SU-DHL-6 (cell line): ENCODE measurements around the gene IGSF22.

Source experiments
- CTCF ChIP-seq: fragments of 200-600 bp; sonication (generic); IDR thresholded peaks from one replicate; pipeline ENCODE4 v1.5.1; 2017; ENCODE audit warnings: antibody characterized with exemption, mild to moderate bottlenecking, low read length, moderate library complexity; ENCODE audit not compliant: insufficient read depth, poor library complexity, severe bottlenecking
- EZH2phosphoT487 ChIP-seq: fragments of 200-600 bp; sonication (generic), shearing (Covaris generic); conservative IDR thresholded peaks from 2 replicates; pipeline ENCODE4 v1.6.1; 2018; ENCODE audit warnings: mild to moderate bottlenecking, antibody characterized with exemption, low read length, moderate library complexity, mixed read lengths

DNA sequence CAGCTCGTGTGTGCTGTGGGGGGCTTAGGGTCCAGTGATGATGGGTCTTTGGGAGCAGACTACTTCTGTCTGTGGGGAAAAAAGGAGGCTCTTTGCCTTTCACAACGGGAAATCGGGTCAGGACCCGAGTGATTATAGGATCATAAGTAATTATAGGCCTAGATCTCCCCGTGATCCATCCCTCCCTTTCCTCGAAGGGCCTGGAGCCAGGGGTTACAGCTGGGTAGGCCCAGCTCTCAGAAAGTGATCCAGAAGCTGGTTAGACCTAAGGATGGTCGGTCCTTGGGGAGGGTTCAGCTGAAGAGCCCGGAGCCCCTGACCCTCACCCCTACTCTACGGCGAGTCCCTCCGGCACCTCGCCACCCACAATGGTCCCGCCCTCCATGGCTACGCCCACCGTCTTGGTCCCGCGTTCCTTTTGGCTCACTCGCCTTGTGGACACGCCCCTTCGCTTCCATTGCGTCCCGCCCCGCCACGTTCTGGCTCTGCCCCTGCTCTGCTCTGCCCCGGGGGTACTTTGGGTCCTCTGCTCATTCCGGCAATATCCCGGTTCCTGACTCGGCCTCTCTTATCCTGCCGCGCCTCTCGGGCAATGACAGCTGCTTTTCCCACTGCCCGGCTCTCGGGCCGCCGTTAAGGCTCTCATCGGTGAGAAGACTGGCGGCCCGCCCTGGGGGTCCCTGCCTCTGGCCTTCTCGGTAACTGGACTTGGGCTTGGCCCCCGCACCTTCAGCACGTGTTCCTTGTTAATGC is 5.0 kb downstream of the IGSF22 start:
- TF ChIP-seq CTCF (no peak), EZH2phosphoT487 (no peak)
